SK-N-SH treated with all-trans-retinoic acid at 6 μM for 48 hours (cell line): ENCODE data around the gene CPA5.

Experiments
- ATAC-seq: fragments of 200-7000 bp; cut with Tn5 transposase; 3 replicates; pipeline ENCODE4 v1.9.1; 2020; ENCODE audit warnings: mild to moderate bottlenecking, moderate library complexity
- ARNTL ChIP-seq: fragments of 450-650 bp; formaldehyde crosslinking; IDR thresholded peaks from 2 replicates; pipeline ENCODE4 v1.5.0; 2020; ENCODE audit warnings: low read depth, mild to moderate bottlenecking, moderate library complexity, borderline replicate concordance
- BACH2 ChIP-seq: fragments of 250-450 bp; sonication (Bioruptor Pico); IDR thresholded peaks from 2 replicates; pipeline ENCODE4 v1.9.0; 2021; ENCODE audit warnings: mild to moderate bottlenecking, borderline replicate concordance
- ESRRG ChIP-seq: fragments of 250-450 bp; sonication (Bioruptor Pico); IDR thresholded peaks from 2 replicates; pipeline ENCODE4 v1.6.1; 2021; ENCODE audit warnings: mild to moderate bottlenecking
- GLIS3 ChIP-seq: fragments of 250-450 bp; sonication (Bioruptor Pico); IDR thresholded peaks from 2 replicates; pipeline ENCODE4 v1.5.0; 2020; ENCODE audit warnings: mild to moderate bottlenecking, moderate library complexity
- ISL1 ChIP-seq: fragments of 250-450 bp; sonication (Bioruptor Pico); IDR thresholded peaks from 2 replicates; pipeline ENCODE4 v2.1.2; 2022; ENCODE audit warnings: mild to moderate bottlenecking, moderate library complexity
- PATZ1 ChIP-seq: fragments of 250-450 bp; sonication (Bioruptor Pico); IDR thresholded peaks from 2 replicates; pipeline ENCODE4 v1.8.0; 2020; ENCODE audit warnings: mild to moderate bottlenecking, moderate library complexity, borderline replicate concordance
- PPARA ChIP-seq: fragments of 250-450 bp; sonication (Bioruptor Pico); IDR thresholded peaks from 2 replicates; pipeline ENCODE4 v1.5.0; 2020; ENCODE audit warnings: mild to moderate bottlenecking, borderline replicate concordance
- RARB ChIP-seq: fragments of 250-450 bp; sonication (Bioruptor Pico); IDR thresholded peaks from 2 replicates; pipeline ENCODE4 v1.8.0; 2021; ENCODE audit warnings: mild to moderate bottlenecking, moderate library complexity
- SNAI2 ChIP-seq: fragments of 250-450 bp; sonication (Bioruptor Pico); IDR thresholded peaks from 2 replicates; pipeline ENCODE4 v1.5.0; 2020; ENCODE audit warnings: mild to moderate bottlenecking, moderate library complexity
- TOX ChIP-seq: fragments of 250-450 bp; sonication (Bioruptor Pico); IDR thresholded peaks from 2 replicates; pipeline ENCODE4 v1.8.0; 2021; ENCODE audit warnings: mild to moderate bottlenecking, moderate library complexity, borderline replicate concordance
- ZC3H10 ChIP-seq: fragments of 250-450 bp; sonication (Bioruptor Pico); IDR thresholded peaks from 2 replicates; pipeline ENCODE4 v1.5.1; 2021; ENCODE audit warnings: mild to moderate bottlenecking, moderate library complexity
- ZFP3 ChIP-seq: fragments of 250-450 bp; sonication (Bioruptor Pico); IDR thresholded peaks from 2 replicates; pipeline ENCODE4 v1.5.0; 2020; ENCODE audit warnings: mild to moderate bottlenecking, moderate library complexity
- ZFP30 ChIP-seq: fragments of 450-650 bp; formaldehyde crosslinking; IDR thresholded peaks from 2 replicates; pipeline ENCODE4 v1.5.0; 2022; ENCODE audit warnings: mild to moderate bottlenecking, moderate library complexity
- ZNF565 ChIP-seq: fragments of 450-650 bp; formaldehyde crosslinking; conservative IDR thresholded peaks from 2 replicates; pipeline ENCODE4 v1.5.0; 2020; ENCODE audit warnings: low read depth, mild to moderate bottlenecking, moderate library complexity
- ZNF70 ChIP-seq: fragments of 450-650 bp; formaldehyde crosslinking; IDR thresholded peaks from 2 replicates; pipeline ENCODE4 v1.5.0; 2020; ENCODE audit warnings: mild to moderate bottlenecking, moderate library complexity
- ZNF8 ChIP-seq: fragments of 450-650 bp; formaldehyde crosslinking; IDR thresholded peaks from 2 replicates; pipeline ENCODE4 v1.5.0; 2020; ENCODE audit warnings: mild to moderate bottlenecking, moderate library complexity
- TF ChIP-seq, protein P1 (sequence below): fragments of 250-450 bp; sonication (Bioruptor Pico); IDR thresholded peaks from 2 replicates; pipeline ENCODE4 v1.5.1; 2020; ENCODE audit warnings: low read depth, mild to moderate bottlenecking, moderate library complexity
- TF ChIP-seq, protein P2 (sequence below): fragments of 250-450 bp; sonication (Bioruptor Pico); IDR thresholded peaks from 2 replicates; pipeline ENCODE4 v1.8.0; 2021; ENCODE audit warnings: low read depth, mild to moderate bottlenecking, moderate library complexity, borderline replicate concordance
- TF ChIP-seq, protein P3 (sequence below): fragments of 250-450 bp; sonication (Bioruptor Pico); IDR thresholded peaks from 2 replicates; pipeline ENCODE4 v1.5.1; 2021; ENCODE audit warnings: mild to moderate bottlenecking, moderate library complexity

CPA5 gene

DNA sequence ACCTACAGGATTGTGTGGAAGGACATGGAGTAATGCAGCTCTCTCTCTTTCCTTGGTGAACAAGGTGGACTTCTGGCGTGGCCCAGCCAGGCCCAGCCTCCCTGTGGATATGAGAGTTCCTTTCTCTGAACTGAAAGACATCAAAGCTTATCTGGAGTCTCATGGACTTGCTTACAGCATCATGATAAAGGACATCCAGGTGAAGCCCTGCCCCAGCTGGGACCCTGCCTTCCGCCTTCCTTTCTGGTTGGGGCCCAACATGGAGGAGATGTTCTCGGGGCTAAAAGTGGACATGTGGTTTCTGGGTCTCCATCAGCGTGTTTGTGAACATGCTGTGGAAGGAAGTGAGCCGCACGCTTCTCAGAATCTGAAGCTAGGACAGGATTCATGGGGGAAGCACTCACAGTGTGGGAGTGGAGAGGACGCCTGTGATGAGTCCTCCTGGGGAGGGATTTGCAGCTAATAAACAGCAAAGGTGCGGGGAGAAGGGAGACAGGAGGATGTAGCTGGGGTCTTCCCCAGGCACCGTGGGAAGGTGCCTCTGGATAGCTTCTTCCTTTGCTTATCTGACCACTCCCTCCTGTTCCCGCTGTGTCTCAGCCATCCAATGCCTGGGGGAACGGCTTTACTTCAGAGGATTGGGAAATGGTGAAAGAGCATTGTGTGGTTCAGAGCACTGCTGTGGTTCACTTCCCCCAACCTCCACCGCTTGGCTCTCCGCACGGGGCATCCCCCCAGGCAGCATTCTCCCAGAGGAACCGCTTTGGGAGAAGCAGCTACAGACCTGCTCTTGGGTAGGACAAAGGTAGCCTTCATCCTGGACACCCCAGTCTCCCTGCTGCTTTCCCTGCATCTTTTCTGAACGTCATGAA lies 5.5 kb downstream of the CPA5 start (continued):
- no peak for TF ChIP-seq ZNF565
- TF ChIP-seq BACH2 (CRISPR knock-in tag), result no peak
- TF ChIP-seq ESRRG (CRISPR knock-in tag), result no peak
- TF ChIP-seq PPARA, result no peak

DNA sequence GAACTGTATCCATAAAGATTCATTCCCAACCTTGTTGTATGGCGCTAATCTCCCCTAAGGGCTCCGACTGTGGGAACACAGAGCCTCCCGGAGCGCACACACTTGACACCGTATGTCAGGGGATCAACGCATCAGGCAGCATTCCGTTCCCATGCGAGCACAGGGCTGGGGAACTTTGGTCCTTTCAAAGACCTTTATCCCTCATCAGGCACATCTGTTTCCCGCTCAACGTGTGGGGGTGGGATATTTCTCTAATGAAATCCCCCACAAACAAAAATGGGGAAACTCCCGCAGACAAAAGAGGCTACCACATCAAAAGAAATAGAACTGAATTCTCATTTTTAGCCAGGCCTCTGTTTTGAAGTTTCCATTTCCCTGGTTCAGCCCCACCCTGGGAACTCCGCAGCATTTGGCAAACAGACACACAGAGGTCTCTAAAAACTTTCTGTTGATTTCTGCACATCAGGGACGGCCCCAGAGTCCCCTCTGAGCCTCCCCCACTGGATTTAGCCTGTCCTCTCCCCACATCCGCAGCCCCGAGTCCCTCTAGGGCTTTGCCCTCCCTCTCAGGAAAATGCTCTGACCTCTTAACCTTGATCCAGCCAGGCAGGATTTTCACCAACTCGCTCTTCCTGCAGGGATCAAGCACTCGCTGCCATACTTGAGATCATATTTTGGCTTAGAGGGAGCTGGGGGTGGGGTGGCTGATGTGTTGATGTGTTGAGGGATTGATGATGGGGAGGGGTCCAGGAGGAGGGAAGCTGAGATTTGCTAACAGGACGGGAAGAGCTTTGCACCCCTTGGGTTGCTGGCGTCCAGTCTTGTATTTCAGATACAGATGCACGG lies 6.6 kb downstream of the CPA5 start:
- TF ChIP-seq RARB (no peak), TOX (no peak), ESRRG (CRISPR knock-in tag) (no peak), ZC3H10 (CRISPR knock-in tag) (no peak), PATZ1 (CRISPR knock-in tag) (no peak), ZNF8 (CRISPR knock-in tag) (no peak), SNAI2 (CRISPR knock-in tag) (no peak), ARNTL (no peak), ZNF70 (CRISPR knock-in tag) (no peak), GLIS3 (CRISPR knock-in tag) (no peak), ZFP3 (CRISPR knock-in tag) (no peak), ZFP30 (no peak), ISL1 (CRISPR knock-in tag) (no peak), BACH2 (CRISPR knock-in tag) (no peak)
- TF ChIP-seq, protein P1, sequence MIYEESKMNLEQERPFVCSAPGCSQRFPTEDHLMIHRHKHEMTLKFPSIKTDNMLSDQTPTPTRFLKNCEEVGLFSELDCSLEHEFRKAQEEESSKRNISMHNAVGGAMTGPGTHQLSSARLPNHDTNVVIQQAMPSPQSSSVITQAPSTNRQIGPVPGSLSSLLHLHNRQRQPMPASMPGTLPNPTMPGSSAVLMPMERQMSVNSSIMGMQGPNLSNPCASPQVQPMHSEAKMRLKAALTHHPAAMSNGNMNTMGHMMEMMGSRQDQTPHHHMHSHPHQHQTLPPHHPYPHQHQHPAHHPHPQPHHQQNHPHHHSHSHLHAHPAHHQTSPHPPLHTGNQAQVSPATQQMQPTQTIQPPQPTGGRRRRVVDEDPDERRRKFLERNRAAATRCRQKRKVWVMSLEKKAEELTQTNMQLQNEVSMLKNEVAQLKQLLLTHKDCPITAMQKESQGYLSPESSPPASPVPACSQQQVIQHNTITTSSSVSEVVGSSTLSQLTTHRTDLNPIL (CRISPR knock-in tag), result no peak
- TF ChIP-seq, protein P2, sequence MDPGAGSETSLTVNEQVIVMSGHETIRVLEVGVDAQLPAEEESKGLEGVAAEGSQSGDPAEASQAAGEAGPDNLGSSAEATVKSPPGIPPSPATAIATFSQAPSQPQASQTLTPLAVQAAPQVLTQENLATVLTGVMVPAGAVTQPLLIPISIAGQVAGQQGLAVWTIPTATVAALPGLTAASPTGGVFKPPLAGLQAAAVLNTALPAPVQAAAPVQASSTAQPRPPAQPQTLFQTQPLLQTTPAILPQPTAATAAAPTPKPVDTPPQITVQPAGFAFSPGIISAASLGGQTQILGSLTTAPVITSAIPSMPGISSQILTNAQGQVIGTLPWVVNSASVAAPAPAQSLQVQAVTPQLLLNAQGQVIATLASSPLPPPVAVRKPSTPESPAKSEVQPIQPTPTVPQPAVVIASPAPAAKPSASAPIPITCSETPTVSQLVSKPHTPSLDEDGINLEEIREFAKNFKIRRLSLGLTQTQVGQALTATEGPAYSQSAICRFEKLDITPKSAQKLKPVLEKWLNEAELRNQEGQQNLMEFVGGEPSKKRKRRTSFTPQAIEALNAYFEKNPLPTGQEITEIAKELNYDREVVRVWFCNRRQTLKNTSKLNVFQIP (CRISPR knock-in tag), result no peak
- TF ChIP-seq, protein P3, sequence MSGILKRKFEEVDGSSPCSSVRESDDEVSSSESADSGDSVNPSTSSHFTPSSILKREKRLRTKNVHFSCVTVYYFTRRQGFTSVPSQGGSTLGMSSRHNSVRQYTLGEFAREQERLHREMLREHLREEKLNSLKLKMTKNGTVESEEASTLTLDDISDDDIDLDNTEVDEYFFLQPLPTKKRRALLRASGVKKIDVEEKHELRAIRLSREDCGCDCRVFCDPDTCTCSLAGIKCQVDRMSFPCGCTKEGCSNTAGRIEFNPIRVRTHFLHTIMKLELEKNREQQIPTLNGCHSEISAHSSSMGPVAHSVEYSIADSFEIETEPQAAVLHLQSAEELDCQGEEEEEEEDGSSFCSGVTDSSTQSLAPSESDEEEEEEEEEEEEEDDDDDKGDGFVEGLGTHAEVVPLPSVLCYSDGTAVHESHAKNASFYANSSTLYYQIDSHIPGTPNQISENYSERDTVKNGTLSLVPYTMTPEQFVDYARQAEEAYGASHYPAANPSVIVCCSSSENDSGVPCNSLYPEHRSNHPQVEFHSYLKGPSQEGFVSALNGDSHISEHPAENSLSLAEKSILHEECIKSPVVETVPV (CRISPR knock-in tag), result no peak
- ATAC-seq, result no peak

GRCh38 chr7:130351791-130352090 lies 7.1 kb downstream of the CPA5 start:
- TF ChIP-seq GLIS3 (CRISPR knock-in tag) (no peak), PATZ1 (CRISPR knock-in tag) (no peak), ZFP30 (no peak), PPARA (no peak), ZNF565 (no peak), ZNF70 (CRISPR knock-in tag) (no peak)
- TF ChIP-seq, protein P1 (CRISPR knock-in tag), result no peak
- TF ChIP-seq, protein P2 (CRISPR knock-in tag), result no peak
- no peak for ATAC-seq
